ENCODE data around the gene SFTPD. TPM values are rescaled to one million over a fixed set of nuclear protein-coding genes. Genes with fewer than 3 reads are reported as not detected.

SFTPD gene
- total and polyA plus RNA-seq, 2 of the 8 experiments (the other 6 are each of a cell fraction or from before 2014, with no cell fraction given): 0.21 to 0.54 TPM

DNA sequence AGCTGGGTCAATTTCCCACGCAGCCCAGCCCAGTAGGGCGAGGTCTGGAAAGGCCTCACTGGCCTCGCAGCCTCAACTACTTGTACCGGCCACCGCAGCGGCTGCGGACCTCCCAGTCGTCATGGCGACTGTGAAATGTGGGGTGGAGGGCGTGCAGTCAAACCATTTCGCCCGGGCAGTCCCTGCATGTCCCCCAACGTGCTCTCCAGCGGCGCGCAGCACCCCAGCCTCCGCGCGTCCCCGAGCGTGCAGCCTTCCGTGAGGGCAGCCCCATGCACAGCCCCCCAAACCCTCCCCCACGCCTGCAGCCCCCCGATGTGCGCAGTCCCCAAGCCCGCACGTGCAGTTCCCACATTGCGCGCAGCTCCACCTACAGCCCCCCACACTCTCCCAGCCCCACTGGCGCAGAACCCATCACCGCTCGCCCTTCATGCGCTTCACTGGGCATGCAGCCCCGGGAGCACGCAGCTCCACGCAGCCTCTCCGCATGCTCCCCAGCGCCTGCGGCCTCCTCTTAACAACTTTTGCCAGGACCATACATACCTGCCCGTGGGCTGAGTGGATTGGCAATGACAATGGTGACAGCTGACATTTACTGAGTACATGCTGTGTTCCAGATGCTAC is 34.5 kb upstream of the SFTPD start (continued):
- TF ChIP-seq RFX5 (IDR thresholded peaks at IDR 0.05; ENCODE audit: borderline replicate concordance, low read depth, low read length) (no peak), CHD1 (IDR thresholded peaks at IDR 0.05; ENCODE audit: low read depth, low read length) (no peak), CREB1 (IDR thresholded peaks at IDR 0.05) (no peak), KDM5A (IDR thresholded peaks at IDR 0.05; ENCODE audit: low read length) (no peak), POLR2AphosphoS5 (IDR thresholded peaks at IDR 0.05; ENCODE audit: low read depth, low read length) (no peak), SP4 (IDR thresholded peaks at IDR 0.05; ENCODE audit: low read length) (no peak), FOSL1 (IDR thresholded peaks at IDR 0.05; ENCODE audit: insufficient read depth, low read depth, low read length) (no peak), MAFK (IDR thresholded peaks at IDR 0.05; ENCODE audit: low read depth, low read length) (no peak), KDM1A (IDR thresholded peaks at IDR 0.05; ENCODE audit: borderline replicate concordance, low read length) (no peak), SP2 (IDR thresholded peaks at IDR 0.05; ENCODE audit: low read length) (no peak)
- TF ChIP-seq, protein P1, sequence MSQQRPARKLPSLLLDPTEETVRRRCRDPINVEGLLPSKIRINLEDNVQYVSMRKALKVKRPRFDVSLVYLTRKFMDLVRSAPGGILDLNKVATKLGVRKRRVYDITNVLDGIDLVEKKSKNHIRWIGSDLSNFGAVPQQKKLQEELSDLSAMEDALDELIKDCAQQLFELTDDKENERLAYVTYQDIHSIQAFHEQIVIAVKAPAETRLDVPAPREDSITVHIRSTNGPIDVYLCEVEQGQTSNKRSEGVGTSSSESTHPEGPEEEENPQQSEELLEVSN (IDR thresholded peaks at IDR 0.05): no peak
